ENCODE measurements around the gene ZBTB7C. TPM values are rescaled to one million over a fixed set of nuclear protein-coding genes. Genes with fewer than 3 reads are reported as not detected.

ZBTB7C gene
- total RNA-seq, 1 donor from 2014 or later: 1.4 TPM

DNA sequence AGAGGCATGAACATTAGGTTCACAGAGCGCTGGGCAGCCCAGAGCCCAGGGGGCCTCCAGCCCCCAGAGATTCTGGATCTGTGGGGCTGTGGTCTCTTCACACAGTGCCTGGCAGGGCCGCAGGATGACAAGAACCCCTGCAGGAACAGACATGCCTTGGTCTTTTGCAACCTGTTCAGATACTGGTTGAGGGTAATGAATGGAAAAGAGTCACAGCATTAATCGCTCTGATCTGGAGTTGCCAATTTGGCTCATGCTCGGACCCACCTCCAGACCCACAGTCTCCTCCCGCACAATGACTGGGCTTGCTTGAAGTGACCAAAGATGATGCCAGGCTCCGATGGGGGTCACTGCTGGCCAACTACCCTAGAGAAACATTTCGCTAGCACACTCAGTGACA, 249.4 kb downstream of the ZBTB7C start:
- H3K27me3 Mint-ChIP-seq (ENCODE audit: low read depth): no peaks in the 10 kb centered on the region
- no peaks in the 10 kb centered on the region for H3K9me3 Mint-ChIP-seq (ENCODE audit: low read depth)

DNA sequence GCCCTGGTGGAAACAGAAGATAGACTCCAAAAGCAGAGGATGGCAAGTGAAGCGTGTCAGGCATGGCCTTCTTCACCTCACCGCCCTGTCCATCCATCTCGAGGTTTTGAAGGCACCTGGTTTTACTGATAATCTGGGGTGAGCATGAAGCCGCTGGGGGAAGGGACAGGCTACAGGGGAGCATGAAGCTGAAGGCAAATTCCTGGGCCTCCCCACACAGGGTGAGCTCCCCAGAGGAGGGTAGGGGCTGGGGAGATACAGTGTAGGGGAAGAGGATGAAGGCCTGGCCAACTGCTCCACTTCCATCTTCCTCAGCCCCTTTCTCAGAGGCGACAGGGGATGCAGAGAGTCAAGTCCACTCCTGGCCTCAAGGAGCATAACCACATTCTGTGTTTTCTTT, 250.5 kb downstream of the ZBTB7C start:
- Mint-ChIP-seq H3K36me3 (ENCODE audit: low read depth) (no peaks in the 10 kb centered on the region), H3K27me3 (ENCODE audit: low read depth) (no peaks in the 10 kb centered on the region), H3K9me3 (ENCODE audit: low read depth) (no peaks in the 10 kb centered on the region), H3K4me1 (ENCODE audit: low read depth) (peaks cover 10% of the 10 kb centered on the region), H3K4me3 (ENCODE audit: unreplicated experiment) (no peak overlapping the region), H3K27ac (ENCODE audit: unreplicated experiment) (no peak overlapping the region)
- DNase-seq (ENCODE audit: low spot score): no peak
- TF ChIP-seq, protein P1, sequence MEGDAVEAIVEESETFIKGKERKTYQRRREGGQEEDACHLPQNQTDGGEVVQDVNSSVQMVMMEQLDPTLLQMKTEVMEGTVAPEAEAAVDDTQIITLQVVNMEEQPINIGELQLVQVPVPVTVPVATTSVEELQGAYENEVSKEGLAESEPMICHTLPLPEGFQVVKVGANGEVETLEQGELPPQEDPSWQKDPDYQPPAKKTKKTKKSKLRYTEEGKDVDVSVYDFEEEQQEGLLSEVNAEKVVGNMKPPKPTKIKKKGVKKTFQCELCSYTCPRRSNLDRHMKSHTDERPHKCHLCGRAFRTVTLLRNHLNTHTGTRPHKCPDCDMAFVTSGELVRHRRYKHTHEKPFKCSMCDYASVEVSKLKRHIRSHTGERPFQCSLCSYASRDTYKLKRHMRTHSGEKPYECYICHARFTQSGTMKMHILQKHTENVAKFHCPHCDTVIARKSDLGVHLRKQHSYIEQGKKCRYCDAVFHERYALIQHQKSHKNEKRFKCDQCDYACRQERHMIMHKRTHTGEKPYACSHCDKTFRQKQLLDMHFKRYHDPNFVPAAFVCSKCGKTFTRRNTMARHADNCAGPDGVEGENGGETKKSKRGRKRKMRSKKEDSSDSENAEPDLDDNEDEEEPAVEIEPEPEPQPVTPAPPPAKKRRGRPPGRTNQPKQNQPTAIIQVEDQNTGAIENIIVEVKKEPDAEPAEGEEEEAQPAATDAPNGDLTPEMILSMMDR (IDR thresholded peaks at IDR 0.05): no peak

More for the DNA sequence above, 249.4 kb downstream of the ZBTB7C start:
- Mint-ChIP-seq H3K27ac (ENCODE audit: unreplicated experiment) (no peak overlapping the region), H3K4me3 (ENCODE audit: unreplicated experiment) (no peak overlapping the region), H3K36me3 (ENCODE audit: low read depth) (no peaks in the 10 kb centered on the region), H3K4me1 (ENCODE audit: low read depth) (peaks cover 8% of the 10 kb centered on the region)
- TF ChIP-seq, protein P1 (IDR thresholded peaks at IDR 0.05): no peak
- DNase-seq (ENCODE audit: low spot score): no peak

DNA sequence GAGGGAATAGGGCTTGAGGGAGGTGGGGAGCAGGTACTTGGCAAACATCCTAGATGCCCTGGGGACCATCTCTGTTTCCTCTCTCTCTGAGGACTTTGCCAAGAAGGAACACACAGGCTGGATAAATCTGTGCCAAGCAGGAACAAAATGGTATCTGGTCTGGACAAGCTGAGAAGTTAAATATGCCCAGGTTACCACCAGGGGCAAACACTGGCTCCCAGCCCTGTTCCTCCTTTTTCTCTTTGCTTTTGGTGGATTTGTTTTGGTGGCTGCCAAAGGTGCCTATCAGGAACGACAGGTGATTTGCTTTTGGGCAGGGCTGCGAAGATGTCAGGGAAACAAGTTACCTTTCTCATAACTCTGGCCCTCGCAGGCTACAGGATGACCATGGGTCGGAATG, 251.2 kb downstream of the ZBTB7C start:
- H3K9me3 Mint-ChIP-seq (ENCODE audit: low read depth): no peaks in the 10 kb centered on the region
- no peaks in the 10 kb centered on the region for H3K27me3 Mint-ChIP-seq (ENCODE audit: low read depth)
- H3K27ac Mint-ChIP-seq (ENCODE audit: unreplicated experiment): no peak overlapping the region
- DNase-seq (ENCODE audit: low spot score): no peak
- peaks cover 15% of the 10 kb centered on the region for H3K4me1 Mint-ChIP-seq (ENCODE audit: low read depth)
- no peaks in the 10 kb centered on the region for H3K36me3 Mint-ChIP-seq (ENCODE audit: low read depth)
- TF ChIP-seq, protein P1 (IDR thresholded peaks at IDR 0.05): no peak
- H3K4me3 Mint-ChIP-seq (ENCODE audit: unreplicated experiment): no peak overlapping the region

- Mint-ChIP-seq H3K36me3 (ENCODE audit: low read depth) (no peaks in the 10 kb centered on the region), H3K27ac (ENCODE audit: unreplicated experiment) (no peak overlapping the region), H3K9me3 (ENCODE audit: low read depth) (no peaks in the 10 kb centered on the region), H3K4me3 (ENCODE audit: unreplicated experiment) (no peak overlapping the region), H3K4me1 (ENCODE audit: low read depth) (peaks cover 15% of the 10 kb centered on the region), H3K27me3 (ENCODE audit: low read depth) (no peaks in the 10 kb centered on the region)
- no peak for DNase-seq (ENCODE audit: low spot score)
- TF ChIP-seq, protein P1 (IDR thresholded peaks at IDR 0.05): no peak
These were observed 253.3 kb downstream of the ZBTB7C start for GRCh38 chr18:48155856-48156255.

GRCh38 chr18:48154828-48155227, 254.4 kb downstream of the ZBTB7C start:
- Mint-ChIP-seq H3K9me3 (ENCODE audit: low read depth) (no peaks in the 10 kb centered on the region), H3K27me3 (ENCODE audit: low read depth) (no peaks in the 10 kb centered on the region), H3K4me3 (ENCODE audit: unreplicated experiment) (no peak overlapping the region), H3K27ac (ENCODE audit: unreplicated experiment) (no peak overlapping the region), H3K36me3 (ENCODE audit: low read depth) (no peaks in the 10 kb centered on the region), H3K4me1 (ENCODE audit: low read depth) (peaks cover 11% of the 10 kb centered on the region)
- DNase-seq (ENCODE audit: low spot score): no peak
- TF ChIP-seq, protein P1 (IDR thresholded peaks at IDR 0.05): no peak

Data from chondrocyte (in vitro differentiated cells).